ENCODE data around the gene BIRC6. TPM values are rescaled to one million over a fixed set of nuclear protein-coding genes. Genes with fewer than 3 reads are reported as not detected.

Gene BIRC6
- total RNA-seq, 1 experiment from 2014 or later: 79.0 TPM

DNA sequence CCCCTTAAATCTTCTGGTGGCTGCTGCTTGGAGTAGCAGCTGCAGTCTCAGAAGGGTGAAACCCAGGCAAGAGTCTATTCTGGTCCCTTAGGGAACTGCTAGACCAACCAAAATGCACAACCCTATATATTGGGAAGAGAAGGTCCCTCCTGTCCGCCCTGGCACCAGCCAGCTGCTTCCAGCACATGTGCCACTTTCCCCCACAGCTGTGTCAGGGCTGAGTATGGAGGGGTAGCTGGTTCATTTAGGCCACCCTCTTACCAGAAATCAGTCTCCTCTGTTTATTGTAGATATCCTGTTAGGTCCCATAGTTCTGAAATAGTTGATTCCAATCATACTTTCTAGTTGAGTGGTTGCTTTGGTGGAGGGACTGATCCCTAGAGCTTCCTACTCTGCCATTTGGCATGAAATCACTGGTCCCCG lies 68.9 kb downstream of the BIRC6 start:
- ChIA-PET CTCF (no interaction called here), POLR2A (ENCODE audit: unreplicated experiment) (no interaction called here)
- no peak overlapping the region for H3K27ac ChIP-seq
- H4K20me1 ChIP-seq (ENCODE audit: insufficient read depth): peaks cover 48% of the 10 kb centered on the region
- no TSS peak for BruUV-seq (replicated peaks)
- H3F3A ChIP-seq (ENCODE audit: insufficient read depth, low read depth): peaks cover 28% of the 10 kb centered on the region
- no peaks in the 10 kb centered on the region for H3K9me3 ChIP-seq (ENCODE audit: insufficient read depth, low read depth)
- no peak overlapping the region for H2AFZ ChIP-seq
- H3K4me2 ChIP-seq: no peak overlapping the region
- no peak for TF ChIP-seq EZH2 (IDR thresholded peaks at IDR 0.05; ENCODE audit: low read depth)
- TF ChIP-seq, protein P1, sequence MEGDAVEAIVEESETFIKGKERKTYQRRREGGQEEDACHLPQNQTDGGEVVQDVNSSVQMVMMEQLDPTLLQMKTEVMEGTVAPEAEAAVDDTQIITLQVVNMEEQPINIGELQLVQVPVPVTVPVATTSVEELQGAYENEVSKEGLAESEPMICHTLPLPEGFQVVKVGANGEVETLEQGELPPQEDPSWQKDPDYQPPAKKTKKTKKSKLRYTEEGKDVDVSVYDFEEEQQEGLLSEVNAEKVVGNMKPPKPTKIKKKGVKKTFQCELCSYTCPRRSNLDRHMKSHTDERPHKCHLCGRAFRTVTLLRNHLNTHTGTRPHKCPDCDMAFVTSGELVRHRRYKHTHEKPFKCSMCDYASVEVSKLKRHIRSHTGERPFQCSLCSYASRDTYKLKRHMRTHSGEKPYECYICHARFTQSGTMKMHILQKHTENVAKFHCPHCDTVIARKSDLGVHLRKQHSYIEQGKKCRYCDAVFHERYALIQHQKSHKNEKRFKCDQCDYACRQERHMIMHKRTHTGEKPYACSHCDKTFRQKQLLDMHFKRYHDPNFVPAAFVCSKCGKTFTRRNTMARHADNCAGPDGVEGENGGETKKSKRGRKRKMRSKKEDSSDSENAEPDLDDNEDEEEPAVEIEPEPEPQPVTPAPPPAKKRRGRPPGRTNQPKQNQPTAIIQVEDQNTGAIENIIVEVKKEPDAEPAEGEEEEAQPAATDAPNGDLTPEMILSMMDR (conservative IDR thresholded peaks at IDR 0.05): no peak
- no peaks in the 10 kb centered on the region for H3K27me3 ChIP-seq (ENCODE audit: insufficient read depth, low read depth)
- H3K36me3 ChIP-seq (ENCODE audit: low read depth): 0 out of 2 replicates have a peak, but pooled peaks cover 6% of the 10 kb centered on the region
- peaks cover 86% of the 10 kb centered on the region for H3K79me2 ChIP-seq (ENCODE audit: low read depth)
- no peaks in the 10 kb centered on the region for H3K9me2 ChIP-seq (ENCODE audit: insufficient read depth)
- intact Hi-C loops (cut with micrococcal nuclease; ENCODE audit: unreplicated experiment): no loop called here
- no peak for DNase-seq
- no peak overlapping the region for H3K4me3 ChIP-seq
- H3K4me1 ChIP-seq (replicated peaks; ENCODE audit: insufficient read depth): no peaks in the 10 kb centered on the region

DNA sequence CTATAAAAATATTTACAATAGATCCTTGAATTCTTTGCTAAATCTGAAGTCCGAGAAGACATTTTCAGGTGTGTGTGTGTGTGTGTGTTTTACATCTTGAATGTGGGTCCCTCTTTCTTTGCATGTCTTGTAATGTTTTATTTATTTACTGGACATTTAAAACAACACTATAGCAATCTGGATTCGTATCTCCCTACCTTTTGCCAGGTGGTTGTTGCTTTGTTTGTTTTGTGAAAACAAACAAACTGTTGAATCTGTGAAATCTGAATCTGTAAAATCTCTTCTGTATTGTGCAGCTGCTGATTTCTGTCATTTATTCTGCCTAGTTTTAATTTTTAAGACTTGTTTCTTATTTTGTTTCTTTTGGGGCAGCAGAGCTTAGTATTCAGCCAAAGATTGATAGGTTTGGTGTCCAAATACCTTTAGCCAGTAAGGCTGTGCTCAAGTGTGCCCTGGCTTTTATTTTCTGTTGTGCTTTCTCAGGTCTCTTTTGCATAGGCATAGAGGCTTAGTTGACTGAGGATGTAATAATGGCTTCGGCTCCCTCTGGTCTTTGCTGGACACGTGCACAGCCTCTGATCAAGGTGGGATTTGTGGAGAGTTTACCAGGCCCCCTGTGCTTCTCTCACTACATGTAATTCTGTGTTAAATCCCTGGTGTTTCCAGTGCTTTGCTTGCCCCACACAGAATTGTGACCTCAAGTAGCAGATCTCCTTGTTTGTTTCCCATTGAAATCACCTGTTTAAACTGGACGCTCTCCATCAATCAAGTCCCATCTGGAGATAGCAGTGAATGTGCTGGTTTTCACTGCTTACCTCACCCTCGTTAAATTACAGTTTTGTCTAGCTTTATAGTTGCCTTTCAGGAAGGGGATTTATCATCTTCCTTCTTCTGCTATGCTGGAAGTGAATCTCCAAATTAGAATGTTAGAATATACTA lies 71.1 kb downstream of the BIRC6 start:
- peaks cover 15% of the 10 kb centered on the region for H3F3A ChIP-seq (ENCODE audit: insufficient read depth, low read depth)
- 0 out of 2 replicates have a peak overlapping the region, but pooled peaks have one; percentile 14 for H3K27ac ChIP-seq
- no peaks in the 10 kb centered on the region for H3K4me1 ChIP-seq (replicated peaks; ENCODE audit: insufficient read depth)
- H3K4me2 ChIP-seq: no peak overlapping the region
- intact Hi-C loops (cut with micrococcal nuclease; ENCODE audit: unreplicated experiment): no loop called here
- no peak overlapping the region for H3K4me3 ChIP-seq
- H3K79me2 ChIP-seq (ENCODE audit: low read depth): peaks cover 66% of the 10 kb centered on the region
- H2AFZ ChIP-seq: no peak overlapping the region
- CTCF ChIA-PET: interaction anchor here (0.7 kb wide), 1 partner anchor 107 kb away, joined by 3 read pairs; no protein-coding TSS in a partner anchor
- H3K9me2 ChIP-seq (ENCODE audit: insufficient read depth): no peaks in the 10 kb centered on the region
- H3K9me3 ChIP-seq (ENCODE audit: insufficient read depth, low read depth): no peaks in the 10 kb centered on the region
- no peak for DNase-seq
- BruUV-seq (replicated peaks): no TSS peak
- H3K27me3 ChIP-seq (ENCODE audit: insufficient read depth, low read depth): no peaks in the 10 kb centered on the region
- POLR2A ChIA-PET (ENCODE audit: unreplicated experiment): no interaction called here
- no peak for TF ChIP-seq EZH2 (IDR thresholded peaks at IDR 0.05; ENCODE audit: low read depth)
- TF ChIP-seq, protein P1 (conservative IDR thresholded peaks at IDR 0.05): no peak
- H4K20me1 ChIP-seq (ENCODE audit: insufficient read depth): peaks cover 39% of the 10 kb centered on the region
- H3K36me3 ChIP-seq (ENCODE audit: low read depth): 0 out of 2 replicates have a peak, but pooled peaks cover 12% of the 10 kb centered on the region

DNA sequence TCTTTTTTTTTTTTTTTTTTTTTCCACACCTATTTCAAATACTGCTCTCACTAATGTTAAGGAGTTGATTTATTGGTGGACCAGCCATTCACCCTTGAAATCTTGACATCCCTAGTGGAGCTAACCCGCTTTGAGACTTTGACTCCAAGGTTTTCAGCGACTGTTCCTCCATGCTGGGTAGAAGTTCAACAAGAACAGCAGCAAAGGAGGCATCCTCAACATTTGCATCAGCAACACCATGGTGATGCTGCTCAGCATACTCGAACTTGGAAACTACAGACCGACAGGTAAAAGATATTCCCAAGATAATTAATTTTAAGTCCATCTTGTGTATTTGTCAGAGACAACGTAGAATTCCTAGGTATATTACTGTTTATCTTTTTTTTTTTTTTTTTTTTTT lies 74.0 kb downstream of the BIRC6 start:
- POLR2A ChIA-PET (ENCODE audit: unreplicated experiment): no interaction called here
- no peak for DNase-seq
- intact Hi-C loops (cut with micrococcal nuclease; ENCODE audit: unreplicated experiment): no loop called here
- Histone ChIP-seq H3K27me3 (ENCODE audit: insufficient read depth, low read depth) (no peaks in the 10 kb centered on the region), H3K4me2 (no peak overlapping the region), H3K4me1 (replicated peaks; ENCODE audit: insufficient read depth) (no peaks in the 10 kb centered on the region), H2AFZ (no peak overlapping the region), H3K79me2 (ENCODE audit: low read depth) (peaks cover 44% of the 10 kb centered on the region), H3K36me3 (ENCODE audit: low read depth) (peaks cover 28% of the 10 kb centered on the region; the same call in 1 of the 2 replicates), H3F3A (ENCODE audit: insufficient read depth, low read depth) (peaks cover 13% of the 10 kb centered on the region), H3K27ac (no peak overlapping the region), H3K9me2 (ENCODE audit: insufficient read depth) (no peaks in the 10 kb centered on the region), H4K20me1 (ENCODE audit: insufficient read depth) (peaks cover 27% of the 10 kb centered on the region), H3K4me3 (no peak overlapping the region), H3K9me3 (ENCODE audit: insufficient read depth, low read depth) (no peaks in the 10 kb centered on the region)
- no peak for TF ChIP-seq EZH2 (IDR thresholded peaks at IDR 0.05; ENCODE audit: low read depth)
- TF ChIP-seq, protein P1 (conservative IDR thresholded peaks at IDR 0.05): no peak
- CTCF ChIA-PET: no interaction called here
- no TSS peak for BruUV-seq (replicated peaks)

All from PC-9 (cell line).